SH-SY5Y (cell line): ENCODE data around the gene NLK.

Source experiments
- GATA2 ChIP-seq: IDR thresholded peaks from 2 replicates; pipeline ENCODE4 v1.6.1; 2011; ENCODE audit warnings: mild to moderate bottlenecking, low read depth, low read length
- GATA3 ChIP-seq: IDR thresholded peaks from 2 replicates; pipeline ENCODE4 v1.6.1; 2011; ENCODE audit warnings: low read depth, mild to moderate bottlenecking, low read length, moderate library complexity

The NLK gene

DNA sequence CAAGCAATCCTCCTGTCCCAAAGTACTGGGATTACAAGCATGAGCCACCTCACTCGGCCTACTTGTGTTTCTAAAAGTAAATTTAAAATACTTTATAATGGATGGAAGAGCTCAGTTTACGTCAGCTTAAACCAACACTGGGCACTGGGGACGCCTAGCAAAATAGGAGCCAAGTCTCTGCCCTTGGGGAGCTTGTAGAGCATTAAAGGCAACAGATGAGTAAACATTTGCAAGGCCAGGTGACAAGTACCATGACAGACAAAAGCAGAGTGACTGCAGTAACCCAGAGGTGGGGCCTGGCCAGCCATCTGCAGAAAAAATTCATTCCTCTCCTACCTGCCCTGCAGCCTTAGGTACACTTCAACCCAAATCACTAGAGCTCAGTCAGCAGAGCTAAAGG is 12.1 kb upstream of the NLK start:
- TF ChIP-seq GATA3 (no peak), GATA2 (no peak)

GRCh38 chr17:28031174-28031573 is 11.3 kb upstream of the NLK start:
- TF ChIP-seq GATA2 (no peak), GATA3 (no peak)

- TF ChIP-seq GATA2 (no peak), GATA3 (no peak)
Measured at GRCh38 chr17:28033972-28034714, 8.3 kb upstream of the NLK start.

GRCh38 chr17:28038802-28039201 is 3.7 kb upstream of the NLK start:
- TF ChIP-seq GATA3: no peak
- no peak for TF ChIP-seq GATA2

GRCh38 chr17:28039251-28039650 is 3.2 kb upstream of the NLK start:
- TF ChIP-seq GATA2 (no peak), GATA3 (no peak)

DNA sequence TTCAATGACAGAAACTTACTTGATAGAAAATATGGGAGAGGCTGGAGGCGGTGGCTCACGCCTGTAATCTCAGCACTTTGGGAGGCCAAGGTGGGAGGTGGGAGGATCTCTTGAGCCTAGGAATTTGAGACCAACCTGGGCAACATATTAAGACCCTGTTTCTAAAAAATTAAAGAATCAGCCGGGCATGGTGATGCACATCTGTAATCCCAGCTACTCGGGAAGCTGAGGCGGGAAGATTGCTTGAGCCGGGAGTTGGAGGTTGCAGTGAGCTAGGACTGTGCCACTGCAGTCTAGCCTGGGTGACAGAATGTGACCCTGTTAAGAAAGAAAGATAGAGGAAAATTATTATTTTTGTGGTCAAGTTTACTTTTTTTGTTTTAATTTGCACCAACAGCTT is 2.1 kb upstream of the NLK start:
- TF ChIP-seq GATA2 (no peak), GATA3 (no peak)

GRCh38 chr17:28041068-28041843 is 1.2 kb upstream of the NLK start:
- no peak for TF ChIP-seq GATA2
- TF ChIP-seq GATA3: no peak

- TF ChIP-seq GATA3 (no peak), GATA2 (no peak)
Measured at GRCh38 chr17:28041844-28042656, 427 bp upstream of the NLK start.

GRCh38 chr17:28042721-28043291 is 329 bp downstream of the NLK start:
- no peak for TF ChIP-seq GATA3
- no peak for TF ChIP-seq GATA2

- TF ChIP-seq GATA2: no peak
- no peak for TF ChIP-seq GATA3
Measured at GRCh38 chr17:28043296-28043695, 819 bp downstream of the NLK start.

- TF ChIP-seq GATA2: no peak
- no peak for TF ChIP-seq GATA3
Measured at GRCh38 chr17:28043741-28044140, 1.3 kb downstream of the NLK start.

- no peak for TF ChIP-seq GATA3
- TF ChIP-seq GATA2: no peak
Measured at GRCh38 chr17:28045304-28045703, 2.8 kb downstream of the NLK start.

DNA sequence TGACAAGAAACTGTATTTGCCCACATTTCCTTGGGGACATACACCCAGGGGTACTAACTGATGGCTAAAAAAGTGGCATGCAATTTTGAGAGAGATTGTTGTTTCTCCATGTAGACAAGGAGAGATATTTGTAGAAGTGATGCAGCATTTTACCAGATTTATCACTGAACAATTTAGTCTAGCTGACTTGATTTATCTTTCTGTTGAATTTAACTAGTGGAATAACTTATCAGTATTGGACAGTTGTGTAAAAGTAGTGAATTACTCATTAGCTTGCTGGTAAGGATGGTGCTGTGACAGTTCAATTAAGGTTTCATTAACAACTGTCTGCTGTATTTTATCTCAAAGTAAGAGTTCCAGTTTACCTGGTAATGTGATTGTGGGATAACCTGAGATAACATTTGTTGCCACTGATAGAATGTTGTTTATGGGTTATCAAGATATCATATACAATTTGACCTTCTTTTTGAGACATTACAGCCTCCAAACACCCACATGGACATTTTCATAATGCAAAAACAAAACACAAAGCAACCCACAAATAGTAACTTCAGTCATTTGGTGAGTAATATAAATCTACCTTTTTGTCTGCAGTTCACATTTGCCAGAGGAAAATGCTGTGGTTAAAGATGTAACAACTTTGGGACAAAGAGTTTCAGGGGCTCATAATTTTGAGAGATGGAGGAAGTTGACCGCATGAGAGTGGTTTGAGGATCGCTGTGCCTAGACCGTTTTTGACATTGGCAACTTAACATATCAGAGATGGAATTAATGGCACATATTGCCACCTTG is 3.8 kb downstream of the NLK start:
- no peak for TF ChIP-seq GATA2
- no peak for TF ChIP-seq GATA3

GRCh38 chr17:28047806-28048205 is 5.3 kb downstream of the NLK start:
- TF ChIP-seq GATA2 (no peak), GATA3 (no peak)

- TF ChIP-seq GATA3 (no peak), GATA2 (no peak)
Measured at GRCh38 chr17:28049071-28049470, 6.6 kb downstream of the NLK start.
